HG02938 (cell line): Measurements from ENCODE around the gene SMAD5.
A peak's percentile ranks its signal among the peaks of the same experiment; 100 is the strongest.

Experiments
- ATAC-seq: cut with Tn5 transposase; IDR thresholded peaks from one replicate; pipeline ENCODE4 v1.9.1; 2021; ENCODE audit warnings: mild to moderate bottlenecking, moderate library complexity; ENCODE audit not compliant: unreplicated experiment

Gene SMAD5

DNA sequence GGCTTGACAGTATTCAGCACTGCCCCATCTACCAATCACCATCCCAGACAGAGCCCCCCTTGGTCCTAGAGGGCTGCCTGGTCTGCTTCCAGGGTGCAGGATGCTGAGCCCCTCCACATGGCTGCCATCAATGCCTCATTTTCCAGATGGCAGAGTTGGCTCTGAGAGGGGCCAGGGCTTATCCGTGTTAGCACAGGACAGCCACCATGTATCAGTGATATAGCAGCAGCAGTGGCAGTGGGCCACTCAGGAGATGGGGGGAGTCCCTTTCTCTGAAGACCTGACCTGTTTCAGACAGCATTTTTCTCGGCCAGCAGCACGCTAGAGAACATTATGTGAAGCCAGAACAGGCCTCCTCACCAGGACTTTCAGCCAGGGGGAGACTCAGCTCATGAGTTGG is 61.9 kb downstream of the SMAD5 start:
- no peak for ATAC-seq

DNA sequence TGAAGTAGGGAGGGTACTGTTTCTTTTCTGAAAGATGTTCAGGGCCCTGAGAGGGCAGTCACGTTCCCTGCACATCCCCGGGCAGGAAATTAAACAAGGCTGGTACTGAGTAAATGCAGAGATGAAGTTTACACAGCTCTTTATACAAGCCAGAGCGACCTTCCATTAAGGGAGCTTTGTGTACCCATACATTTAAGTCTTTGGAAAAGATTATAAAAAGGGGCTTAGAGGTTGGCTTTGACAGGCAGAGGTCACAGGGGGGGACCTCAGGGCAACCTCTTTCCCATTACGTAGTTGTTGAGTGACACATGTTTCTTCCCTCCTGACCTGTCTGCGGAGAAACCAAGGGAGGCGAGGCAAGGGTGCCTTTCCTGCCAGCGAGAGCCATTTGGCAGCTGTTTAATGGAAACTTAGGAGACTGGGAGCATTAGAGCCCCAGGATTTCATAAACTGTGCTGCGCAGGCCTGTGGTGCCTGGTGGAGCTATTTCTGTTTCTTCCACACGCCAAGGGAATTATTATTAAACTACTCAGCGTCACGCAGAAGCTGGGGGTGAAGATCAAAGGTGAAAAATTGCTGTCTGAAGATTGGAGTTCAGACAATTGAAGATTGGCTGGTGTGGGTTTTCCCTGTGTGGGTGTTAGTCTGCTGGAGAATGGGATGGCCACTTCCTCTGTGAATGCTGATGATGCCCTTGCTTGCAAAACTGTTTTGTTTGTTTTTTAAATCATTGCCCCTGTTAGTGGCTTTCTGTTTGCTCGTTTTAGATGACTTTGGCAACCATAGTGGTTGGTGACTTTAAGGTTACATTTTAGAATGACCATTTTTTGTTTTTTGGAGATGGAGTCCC is 63.6 kb downstream of the SMAD5 start:
- no peak for ATAC-seq

- no peak for ATAC-seq
These were observed 65.0 kb downstream of the SMAD5 start for GRCh38 chr5:136197462-136198142.

DNA sequence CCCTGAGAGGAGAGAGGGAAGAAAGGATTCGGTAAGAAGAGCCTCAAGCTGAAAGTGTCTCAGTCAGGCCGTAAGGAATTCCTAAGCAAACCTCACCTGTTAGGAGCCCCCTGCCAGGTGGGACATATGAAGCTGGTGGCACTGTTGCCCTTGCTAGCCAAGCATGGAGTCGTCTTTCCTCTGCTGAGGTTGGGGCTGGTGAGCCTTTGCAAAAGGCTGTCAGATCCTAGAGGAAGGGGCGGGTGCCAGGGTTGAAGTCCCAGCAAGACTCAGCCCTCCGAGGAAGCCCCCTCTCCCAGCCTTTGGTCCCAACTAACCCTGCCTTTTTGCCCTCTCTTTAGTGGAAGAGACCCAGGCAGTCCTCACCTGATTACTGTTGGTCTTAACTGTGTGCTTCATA is 65.8 kb downstream of the SMAD5 start:
- ATAC-seq = no peak

DNA sequence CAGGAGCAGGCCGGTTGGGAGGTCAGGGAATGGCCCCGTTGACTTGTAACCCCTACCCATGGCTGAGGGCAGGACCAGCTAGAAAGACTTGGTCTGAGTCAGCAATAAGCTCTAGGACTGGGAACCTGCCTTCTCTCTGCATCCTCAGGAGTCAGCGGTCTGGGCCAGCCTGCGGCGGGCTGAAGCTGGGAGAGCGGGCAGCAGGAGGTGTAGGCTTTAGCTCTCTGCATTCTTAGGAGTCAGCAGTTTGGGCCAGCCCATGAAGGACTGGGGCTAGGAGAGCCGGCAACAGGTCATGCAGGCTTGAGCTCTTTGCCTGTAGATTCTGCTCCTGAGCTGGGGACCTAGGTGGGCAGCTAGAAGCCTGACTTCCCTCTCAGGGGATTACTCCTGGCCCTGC is 66.8 kb downstream of the SMAD5 start:
- no peak for ATAC-seq

GRCh38 chr5:136200130-136200529 is 67.5 kb downstream of the SMAD5 start:
- no peak for ATAC-seq

DNA sequence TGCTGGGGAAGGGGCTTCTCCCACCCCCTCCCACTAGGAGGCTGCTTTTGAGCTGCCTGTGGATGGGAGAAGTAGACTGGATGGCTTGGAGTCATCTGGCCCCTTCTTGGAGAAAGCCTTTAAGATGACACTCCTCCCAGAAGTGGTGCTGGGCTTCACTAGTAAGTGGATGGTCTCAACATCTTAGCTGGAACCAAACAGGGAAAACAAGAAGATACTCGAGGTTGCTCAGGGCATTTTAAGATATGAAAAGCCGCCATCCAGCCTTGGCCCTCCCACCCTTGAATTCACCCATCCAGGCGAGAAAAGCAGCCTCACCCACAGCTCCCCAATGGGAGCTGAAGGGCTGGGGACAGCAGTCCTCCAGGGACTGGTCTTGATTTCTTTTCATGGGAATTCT is 68.1 kb downstream of the SMAD5 start:
- ATAC-seq = no peak

- ATAC-seq = no peak
These were observed 69.2 kb downstream of the SMAD5 start for GRCh38 chr5:136201870-136202269.

DNA sequence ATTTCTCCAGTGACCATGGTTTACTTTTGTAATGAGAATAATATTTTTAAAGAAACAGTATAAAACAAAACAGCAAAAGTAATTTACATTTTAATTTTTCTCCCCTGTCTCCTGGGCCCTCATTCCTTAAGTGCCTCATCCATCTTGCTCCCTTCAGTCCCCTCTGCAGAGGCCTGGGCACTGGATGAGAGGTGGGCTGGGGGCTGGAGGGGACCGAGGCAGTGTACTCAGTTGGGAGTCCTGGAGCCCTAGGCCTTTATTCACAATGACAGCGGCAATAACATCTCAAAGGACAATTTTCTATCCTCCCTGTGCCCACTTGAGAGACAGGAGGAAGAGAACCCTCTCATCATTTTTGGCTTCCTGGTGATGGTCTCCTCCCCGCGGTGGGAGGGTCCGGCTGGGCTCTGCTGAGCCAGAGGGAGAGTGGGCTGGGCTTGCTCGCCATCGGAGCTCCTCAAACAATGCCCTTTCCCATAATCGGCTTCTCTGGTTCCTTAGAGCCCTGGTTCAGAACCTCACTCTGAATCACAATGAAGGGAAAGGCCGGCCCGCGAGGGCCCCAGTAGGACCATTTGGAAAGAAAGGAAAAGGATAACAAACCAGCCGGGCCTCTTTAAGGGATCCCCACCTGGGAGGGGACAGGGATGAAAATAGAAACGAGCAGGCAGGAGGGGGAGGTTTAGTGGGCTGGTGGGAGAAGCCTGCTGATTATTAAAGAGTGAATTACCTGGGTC is 70.0 kb downstream of the SMAD5 start:
- no peak for ATAC-seq

GRCh38 chr5:136203303-136203922 is 70.8 kb downstream of the SMAD5 start:
- no peak for ATAC-seq

- no peak for ATAC-seq
These were observed 72.5 kb downstream of the SMAD5 start for GRCh38 chr5:136205061-136205702.

DNA sequence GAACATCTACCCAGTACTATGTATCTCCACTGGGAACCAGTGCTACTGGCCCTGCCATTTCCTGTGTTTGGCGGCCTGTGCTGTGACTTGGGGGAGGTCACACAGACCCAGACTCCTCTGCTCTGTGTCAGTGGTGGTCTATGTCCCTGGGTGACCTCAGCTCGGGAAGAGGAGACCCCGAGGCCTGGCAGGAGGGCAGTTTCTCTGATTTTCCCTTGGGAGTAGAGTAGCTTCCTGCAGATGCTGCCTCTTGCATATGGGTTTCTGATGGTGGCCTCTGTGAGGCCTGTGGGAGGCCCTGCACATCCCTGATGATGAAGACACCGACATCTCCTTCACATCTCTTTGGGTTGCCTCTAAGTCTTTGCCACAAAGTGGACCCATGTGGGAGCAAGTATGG is 73.3 kb downstream of the SMAD5 start:
- no peak for ATAC-seq

GRCh38 chr5:136206361-136206760 is 73.7 kb downstream of the SMAD5 start:
- ATAC-seq = no peak

DNA sequence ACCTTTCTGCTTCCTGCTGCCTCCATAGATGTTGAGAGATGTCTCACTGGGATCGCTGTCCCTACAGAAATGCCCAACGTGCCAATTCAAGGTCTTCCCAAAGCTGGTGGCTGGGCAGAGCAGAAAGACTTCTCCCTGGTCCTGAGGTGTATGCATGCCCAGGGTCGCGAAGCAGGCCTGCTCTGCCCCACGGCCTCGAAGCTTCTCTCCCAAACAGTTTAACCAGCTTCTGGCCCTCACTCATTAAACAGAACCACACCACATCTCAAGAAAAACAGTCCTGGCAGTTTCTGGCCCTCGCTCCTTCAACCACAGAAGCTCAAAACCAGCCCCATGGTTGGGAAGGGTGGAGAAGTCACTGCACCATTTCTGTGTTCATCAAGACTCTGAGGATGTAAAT is 75.0 kb downstream of the SMAD5 start:
- ATAC-seq = no peak

GRCh38 chr5:136208916-136209315 is 76.3 kb downstream of the SMAD5 start:
- no peak for ATAC-seq

GRCh38 chr5:136209346-136209910 is 76.8 kb downstream of the SMAD5 start:
- no peak for ATAC-seq

GRCh38 chr5:136210259-136210658 is 77.6 kb downstream of the SMAD5 start:
- no peak for ATAC-seq

- ATAC-seq = no peak
These were observed 78.8 kb downstream of the SMAD5 start for GRCh38 chr5:136211282-136212040.

- ATAC-seq = peak; percentile 51
These were observed 79.6 kb downstream of the SMAD5 start for GRCh38 chr5:136212252-136212721.
